ENCODE data around the gene PARD3. TPM values are rescaled to one million over a fixed set of nuclear protein-coding genes. Genes with fewer than 3 reads are reported as not detected.
A peak's percentile ranks its signal among the peaks of the same experiment; 100 is the strongest.

PARD3 gene
- total and polyA plus RNA-seq, 10 of the 15 experiments (the other 5 are each of a cell fraction or from before 2014, with no cell fraction given) = 2.6 to 43.1 (median 13.9) TPM

GRCh38 chr10:34637418-34637911 is 177.6 kb downstream of the PARD3 start:
- ChIA-PET POLR2A (interaction anchor here (1.1 kb wide), 1 partner anchor 521 kb away, joined by 3 read pairs; no protein-coding TSS in a partner anchor), RAD21 (ENCODE audit: unreplicated experiment) (interaction anchor here (0.7 to 5.3 kb wide), 16 partner anchors 10 to 1629 kb away, joined by 3 to 97 read pairs (median 4); no protein-coding TSS in a partner anchor), SMC1A (ENCODE audit: uncharacterized antibody, unreplicated experiment) (interaction anchor here (0.6 to 4.6 kb wide), 29 partner anchors 10 to 1445 kb away, joined by 3 to 127 read pairs (median 4); partner anchors contain the start of gene NRP1), CTCF (interaction anchor here (0.6 to 7.4 kb wide), 49 partner anchors 8 to 1444 kb away, joined by 3 to 210 read pairs (median 5); partner anchors contain the start of gene NRP1)
- Histone ChIP-seq H3K79me2 (ENCODE audit: control insufficient read depth, insufficient read depth, low read length) (no peaks in the 10 kb centered on the region), H4K20me1 (ENCODE audit: control insufficient read depth, insufficient read depth) (no peaks in the 10 kb centered on the region), H3K27me3 (replicated peaks in 1 of 2; ENCODE audit: control insufficient read depth in 2 of 2, insufficient read depth in 2 of 2, low read length in 1 of 2) (no peaks in the 10 kb centered on the region), H3K36me3 (ENCODE audit: control insufficient read depth in 2 of 2, insufficient read depth in 2 of 2, low read length in 1 of 2) (no peaks in the 10 kb centered on the region), H3K4me3 (peak overlapping the region; percentile 7; the same call in 1 of the 2 replicates), H3K9me3 (replicated peaks; ENCODE audit: control insufficient read depth, insufficient read depth, low read length) (no peaks in the 10 kb centered on the region), H3K4me1 (ENCODE audit: control insufficient read depth, insufficient read depth, low read length) (0 out of 2 replicates have a peak, but pooled peaks cover 5% of the 10 kb centered on the region), H3K27ac (ENCODE audit: control insufficient read depth, insufficient read depth) (no peak overlapping the region), H2AFZ (ENCODE audit: control insufficient read depth, low read depth, low read length) (peak overlapping the region; percentile 5; the same call in 1 of the 2 replicates), H3K9ac (ENCODE audit: control insufficient read depth, insufficient read depth, low read length) (no peak overlapping the region), H3K4me2 (ENCODE audit: control insufficient read depth, insufficient read depth) (peak overlapping the region; percentile 66; the same call in 1 of the 2 replicates)
- FAIRE-seq (peak; percentile 81), DNase-seq (ENCODE audit: low read depth, low spot score) (peak; percentile 40), ATAC-seq (peak; percentile 89)
- in situ Hi-C loops (cut with MboI) (loop anchor here (5.0 to 25.0 kb wide), 3 partner anchors 115 to 1450 kb away; partner anchors contain the start of gene NRP1), intact Hi-C loops (cut with micrococcal nuclease; ENCODE audit: unreplicated experiment) (loop anchor here (1.0 to 10.0 kb wide), 3 partner anchors 115 to 1445 kb away; no protein-coding TSS in a partner anchor)
- WGBS (ENCODE audit: insufficient coverage, insufficient replicate concordance, low lambda C conversion rate, missing lambda C conversion rate) = 31% methylated on average over 9 of the region's 9 CpGs
- BruUV-seq (replicated peaks) = no TSS peak
- TF ChIP-seq YY1 (IDR thresholded peaks at IDR 0.05; ENCODE audit: low read depth, low read length) (peak; percentile 66; the same call in 1 of the 2 replicates), ATF3 (IDR thresholded peaks at IDR 0.05; ENCODE audit: borderline replicate concordance, extremely low read depth, low read depth, low read length) (no peak), DPF2 (IDR thresholded peaks at IDR 0.05) (peak; percentile 22), NR2F1 (conservative IDR thresholded peaks at IDR 0.05) (no peak), MEF2B (IDR thresholded peaks at IDR 0.05; ENCODE audit: partially characterized antibody, poor library complexity, severe bottlenecking) (no peak), RAD21 (IDR thresholded peaks at IDR 0.05; ENCODE audit: insufficient read depth, low read depth, low read length) (peak; percentile 75), BHLHE40 (IDR thresholded peaks at IDR 0.05; ENCODE audit: borderline replicate concordance in 1 of 2, low read depth in 2 of 2, low read length in 1 of 2) (peak in 1 of 2 experiments; percentile 24; a peak in 1 of 4 replicates), NBN (IDR thresholded peaks at IDR 0.05) (0 out of 2 replicates have a peak, but pooled peaks have one; percentile 63), MLLT1 (IDR thresholded peaks at IDR 0.05) (0 out of 2 replicates have a peak, but pooled peaks have one; percentile 28), MYB (IDR thresholded peaks at IDR 0.05; ENCODE audit: borderline replicate concordance, low read depth, low read length) (0 out of 2 replicates have a peak, but pooled peaks have one; percentile 62), HDAC6 (IDR thresholded peaks at IDR 0.05; ENCODE audit: unreplicated experiment) (no peak), EP300 (IDR thresholded peaks at IDR 0.05; ENCODE audit: borderline replicate concordance in 1 of 2, control insufficient read depth in 1 of 2, low read depth in 2 of 2, low read length in 2 of 2) (peak in 1 of 2 experiments; percentile 42; a peak in 2 of 4 replicates), IKZF2 (IDR thresholded peaks at IDR 0.05) (peak; percentile 27 to 43; a peak in 2 of 4 replicates), SPI1 (IDR thresholded peaks at IDR 0.05; ENCODE audit: borderline replicate concordance, insufficient read depth, low read depth, low read length) (peak; percentile 75; the same call in 1 of the 2 replicates), RELB (IDR thresholded peaks at IDR 0.05; ENCODE audit: low read depth) (peak; percentile 89), MTA3 (IDR thresholded peaks at IDR 0.05; ENCODE audit: borderline replicate concordance, low read length) (no peak), IKZF1 (conservative IDR thresholded peaks at IDR 0.05) (peak; percentile 21; the same call in 1 of the 2 replicates), ETV6 (conservative IDR thresholded peaks at IDR 0.05 in 1 of 2, IDR thresholded peaks at IDR 0.05 in 1 of 2; ENCODE audit: borderline replicate concordance in 1 of 2, low read depth in 1 of 2) (no peak), ZNF274 (IDR thresholded peaks at IDR 0.05; ENCODE audit: insufficient read depth, insufficient read length) (no peak)

Measured in GM12878 (cell line).